Choroid plexus epithelial cell (primary cell): ENCODE results near the gene ATG7.
"Not testable (repeated sequence)": the region's sequence is repeated elsewhere in the genome, so short reads cannot be mapped to it uniquely, and the experiment has no call there.

ENCODE experiments used
- DNase-seq: peaks from one replicate; pipeline ENCODE4 v3.0.0-alpha.2; 2010; ENCODE audit warnings: low read depth
- H3K4me3 ChIP-seq: 2 replicates; pipeline ENCODE4 v1.5.1; 2011; ENCODE audit warnings: low read depth, mild to moderate bottlenecking, control low read depth, low read length, moderate library complexity
- TF ChIP-seq, protein P1 (sequence below): conservative IDR thresholded peaks from 2 replicates; pipeline ENCODE4 v1.5.1; 2011; ENCODE audit warnings: low read depth, mild to moderate bottlenecking, control low read depth, inconsistent platforms, low read length, moderate library complexity

ATG7 gene

DNA sequence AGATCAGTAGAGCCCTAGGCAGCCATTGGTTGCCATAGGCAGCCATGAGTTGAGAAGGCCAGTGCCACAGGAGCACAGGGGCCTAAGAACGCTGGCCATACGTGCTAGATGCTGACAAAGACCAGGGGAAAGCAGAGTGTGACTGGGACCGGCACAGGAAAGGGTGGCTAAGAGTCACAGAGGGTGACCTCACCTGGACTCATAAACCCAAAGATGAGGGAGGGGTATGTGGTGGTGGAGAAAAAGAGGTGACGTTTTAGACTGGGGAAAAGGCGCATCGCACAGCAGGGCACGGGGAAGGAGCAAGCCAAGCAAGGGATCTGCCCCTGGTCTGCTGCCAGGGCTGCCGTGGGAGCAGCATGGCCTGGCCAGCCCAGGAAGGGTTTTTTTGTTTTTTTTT lies 249.0 kb downstream of the ATG7 start:
- no peak for DNase-seq
- TF ChIP-seq, protein P1, sequence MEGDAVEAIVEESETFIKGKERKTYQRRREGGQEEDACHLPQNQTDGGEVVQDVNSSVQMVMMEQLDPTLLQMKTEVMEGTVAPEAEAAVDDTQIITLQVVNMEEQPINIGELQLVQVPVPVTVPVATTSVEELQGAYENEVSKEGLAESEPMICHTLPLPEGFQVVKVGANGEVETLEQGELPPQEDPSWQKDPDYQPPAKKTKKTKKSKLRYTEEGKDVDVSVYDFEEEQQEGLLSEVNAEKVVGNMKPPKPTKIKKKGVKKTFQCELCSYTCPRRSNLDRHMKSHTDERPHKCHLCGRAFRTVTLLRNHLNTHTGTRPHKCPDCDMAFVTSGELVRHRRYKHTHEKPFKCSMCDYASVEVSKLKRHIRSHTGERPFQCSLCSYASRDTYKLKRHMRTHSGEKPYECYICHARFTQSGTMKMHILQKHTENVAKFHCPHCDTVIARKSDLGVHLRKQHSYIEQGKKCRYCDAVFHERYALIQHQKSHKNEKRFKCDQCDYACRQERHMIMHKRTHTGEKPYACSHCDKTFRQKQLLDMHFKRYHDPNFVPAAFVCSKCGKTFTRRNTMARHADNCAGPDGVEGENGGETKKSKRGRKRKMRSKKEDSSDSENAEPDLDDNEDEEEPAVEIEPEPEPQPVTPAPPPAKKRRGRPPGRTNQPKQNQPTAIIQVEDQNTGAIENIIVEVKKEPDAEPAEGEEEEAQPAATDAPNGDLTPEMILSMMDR, result no peak
- no peak overlapping the region for H3K4me3 ChIP-seq

DNA sequence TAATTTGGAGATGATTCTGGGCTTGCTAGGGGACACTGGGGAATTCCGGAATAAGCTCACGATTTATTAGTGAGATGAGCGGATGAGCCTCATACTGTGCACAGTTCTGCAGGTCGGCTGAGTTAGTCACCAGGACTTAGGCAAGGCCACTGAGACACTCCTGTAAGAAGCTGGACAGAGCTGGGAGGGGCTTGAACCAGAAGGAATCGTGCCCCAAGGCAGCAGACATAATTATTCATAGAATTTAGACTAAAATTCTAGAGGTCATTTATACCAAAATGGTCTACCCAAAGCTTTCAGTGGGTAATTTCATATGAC lies 250.2 kb downstream of the ATG7 start:
- TF ChIP-seq, protein P1, result no peak
- H3K4me3 ChIP-seq, result no peak overlapping the region
- peak; percentile 70 for DNase-seq

DNA sequence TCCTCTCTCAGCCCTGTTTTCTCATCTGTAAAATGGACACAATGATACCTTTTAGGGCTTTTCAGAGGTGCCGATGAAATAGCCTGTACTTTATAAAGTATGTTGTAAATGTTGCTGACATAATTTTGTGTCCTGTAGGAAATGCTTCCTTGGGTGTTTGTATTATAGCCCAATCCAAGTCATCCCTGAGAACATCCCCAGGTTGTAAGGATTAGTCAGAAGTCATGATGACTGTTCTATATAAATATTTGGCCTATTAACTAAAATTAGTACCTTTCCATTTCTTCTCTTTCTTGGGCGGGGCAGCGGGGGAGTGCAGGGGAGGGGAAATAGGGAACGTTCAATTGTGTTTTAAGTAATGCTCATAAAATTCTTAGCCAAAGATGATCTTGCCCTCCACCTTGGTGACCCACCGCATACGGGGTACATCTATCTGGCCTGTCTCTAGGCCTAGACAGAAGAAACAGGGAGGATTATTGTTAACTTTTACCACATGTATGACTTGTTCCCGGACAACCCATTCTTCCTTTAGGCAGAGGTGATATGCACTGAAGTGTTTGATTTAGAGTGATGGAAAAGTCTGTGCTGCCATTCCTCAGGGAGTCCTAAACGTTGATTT lies 250.9 kb downstream of the ATG7 start:
- no peak overlapping the region for H3K4me3 ChIP-seq
- DNase-seq, result no peak
- TF ChIP-seq, protein P1, result no peak

DNA sequence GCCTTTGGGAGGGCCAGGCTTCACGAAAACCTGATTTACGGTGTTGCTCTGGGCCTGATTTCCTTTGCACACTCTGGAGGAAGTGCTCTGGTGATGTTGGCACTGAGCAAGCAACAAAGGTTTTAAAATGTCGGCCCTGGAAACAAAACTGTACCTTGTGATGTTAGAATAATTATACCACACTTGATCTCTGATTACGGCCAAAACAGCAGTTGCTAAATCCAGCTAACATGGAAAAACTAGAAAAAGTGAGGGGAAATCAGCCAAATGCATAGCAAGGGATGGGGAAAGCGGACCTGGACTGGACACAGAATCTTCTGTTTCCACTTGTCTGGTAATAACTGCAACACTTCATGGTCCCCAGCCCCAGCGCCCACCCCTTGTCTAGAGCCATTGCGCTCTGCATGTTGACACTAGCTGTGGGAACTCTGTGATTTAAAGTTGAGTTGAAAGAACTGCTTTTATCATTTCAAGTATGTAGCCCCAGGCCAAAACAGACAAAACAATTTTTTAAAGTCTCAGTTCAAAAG lies 251.4 kb downstream of the ATG7 start:
- TF ChIP-seq, protein P1, result no peak
- DNase-seq, result no peak
- H3K4me3 ChIP-seq, result no peak overlapping the region

DNA sequence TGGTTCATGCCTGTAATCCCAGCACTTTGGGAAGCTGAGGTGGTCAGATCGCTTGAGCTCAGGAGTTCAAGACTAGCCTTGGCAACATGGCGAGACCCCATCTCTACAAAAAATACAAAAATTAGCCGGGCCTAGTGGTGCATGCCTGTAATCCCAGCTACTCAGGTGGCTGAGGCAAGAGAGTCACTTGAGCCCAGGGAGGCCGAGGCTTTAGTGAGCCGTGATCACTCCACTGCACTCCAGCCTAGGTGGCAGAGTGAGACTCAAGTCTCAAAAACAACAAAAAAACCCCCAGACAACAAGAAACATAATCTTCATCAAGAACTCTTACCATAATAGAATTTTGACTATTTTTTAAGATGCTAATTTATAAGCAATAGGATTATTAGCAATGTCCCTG lies 253.9 kb downstream of the ATG7 start:
- not testable (repeated sequence) for DNase-seq, H3K4me3 ChIP-seq

DNA sequence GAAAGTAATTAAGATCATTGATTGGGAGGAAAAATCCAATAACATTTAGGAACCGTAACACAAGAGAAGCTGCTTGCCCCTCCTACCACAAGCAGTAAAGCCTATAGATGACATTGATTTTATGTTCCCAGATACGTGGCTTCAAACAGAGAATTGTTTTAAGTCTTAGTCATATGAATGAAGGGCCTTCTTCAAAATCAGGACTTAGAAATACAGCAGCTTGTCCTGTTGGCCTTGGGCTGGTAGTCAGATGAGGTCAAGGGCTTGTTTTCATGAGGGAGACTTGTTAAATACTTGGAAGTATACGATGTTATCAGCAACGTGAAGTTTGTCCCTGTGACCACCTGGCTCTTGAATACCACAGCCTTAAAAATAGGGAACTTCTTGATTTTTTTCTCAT lies 257.1 kb downstream of the ATG7 start:
- DNase-seq, result peak; percentile 42
- H3K4me3 ChIP-seq, result no peak overlapping the region
- TF ChIP-seq, protein P1, result no peak

DNA sequence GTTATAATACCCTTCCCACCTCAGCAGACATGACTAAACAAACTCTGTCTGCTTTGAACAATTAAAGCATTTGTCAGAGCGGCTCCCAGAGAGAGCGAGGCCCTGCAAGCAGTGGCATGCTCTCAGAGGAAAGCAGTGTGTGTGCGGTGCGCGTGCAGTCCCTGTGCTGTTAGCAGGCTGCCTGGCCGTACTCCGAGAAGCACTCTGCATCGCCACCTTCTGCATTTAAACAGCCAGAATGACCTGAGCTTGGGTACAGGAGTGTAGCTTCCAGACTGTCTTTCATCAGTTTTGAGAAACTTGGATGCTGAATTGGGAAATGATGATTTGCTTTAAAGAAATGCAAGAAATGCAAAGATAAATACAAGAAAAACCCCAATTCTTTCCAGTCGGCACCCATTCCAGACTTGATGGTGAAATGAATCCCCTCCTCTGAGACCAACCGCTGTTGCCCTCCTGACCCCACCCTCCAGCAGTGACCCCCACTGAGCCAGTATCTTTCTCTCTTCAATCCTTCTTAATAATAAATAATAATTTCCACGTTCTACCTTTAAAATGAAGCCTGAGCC lies 258.0 kb downstream of the ATG7 start:
- peak; percentile 100 for DNase-seq
- TF ChIP-seq, protein P1, result peak; percentile 58
- no peak overlapping the region for H3K4me3 ChIP-seq
